Loucy (cell line): Measurements from ENCODE around the gene BANK1.

Experiments
- H2AFZ ChIP-seq: fragments of 200-600 bp; sonication (generic); 2 replicates; pipeline ENCODE4 v1.6.0; 2016; ENCODE audit warnings: antibody characterized with exemption, mild to moderate bottlenecking, low read length, moderate library complexity
- H3F3A ChIP-seq: fragments of 200-600 bp; 2 replicates; pipeline ENCODE4 v1.6.0; 2016; ENCODE audit warnings: antibody characterized with exemption, low read depth, mild to moderate bottlenecking
- H3K27me3 ChIP-seq: fragments of 200-600 bp; sonication (generic); 2 replicates; pipeline ENCODE4 v1.6.1; 2014; ENCODE audit warnings: low read length, mild to moderate bottlenecking; ENCODE audit not compliant: insufficient read depth, poor library complexity, severe bottlenecking
- H3K36me3 ChIP-seq: fragments of 200-600 bp; sonication (generic); 2 replicates; pipeline ENCODE4 v1.6.1; 2016; ENCODE audit warnings: low read length; ENCODE audit not compliant: insufficient read depth
- H3K4me1 ChIP-seq: fragments of 200-600 bp; sonication (generic); 2 replicates; pipeline ENCODE4 v1.5.1; 2014; ENCODE audit warnings: low read length, mild to moderate bottlenecking; ENCODE audit not compliant: insufficient read depth, poor library complexity, severe bottlenecking
- H3K4me2 ChIP-seq: fragments of 200-600 bp; sonication (generic); 2 replicates; pipeline ENCODE4 v1.6.0; 2014; ENCODE audit warnings: antibody characterized with exemption, low read length, low read depth, mild to moderate bottlenecking; ENCODE audit not compliant: poor library complexity, severe bottlenecking
- H3K4me3 ChIP-seq: fragments of 200-600 bp; sonication (generic); 2 replicates; pipeline ENCODE4 v1.5.1; 2014; ENCODE audit warnings: low read length, mild to moderate bottlenecking, mixed read lengths; ENCODE audit not compliant: poor library complexity, severe bottlenecking
- H3K79me2 ChIP-seq: fragments of 200-600 bp; sonication (generic); 2 replicates; pipeline ENCODE4 v1.6.1; 2014; ENCODE audit warnings: low read length; ENCODE audit not compliant: insufficient read depth
- H3K9ac ChIP-seq: fragments of 200-600 bp; sonication (generic); 2 replicates; pipeline ENCODE4 v1.6.0; 2014; ENCODE audit warnings: mild to moderate bottlenecking, low read depth, low read length, moderate library complexity; ENCODE audit not compliant: poor library complexity, severe bottlenecking
- H3K9me2 ChIP-seq: fragments of 200-600 bp; sonication (generic); replicated peaks from 2 replicates; pipeline ENCODE4 v1.6.1; 2016; ENCODE audit warnings: low read depth, low read length, mixed read lengths
- H3K9me3 ChIP-seq: fragments of 200-600 bp; sonication (generic); 2 replicates; pipeline ENCODE4 v1.6.1; 2014; ENCODE audit warnings: mild to moderate bottlenecking, antibody characterized with exemption, low read length, low read depth; ENCODE audit not compliant: insufficient read depth
- H4K20me1 ChIP-seq: fragments of 200-600 bp; sonication (generic); 2 replicates; pipeline ENCODE4 v1.6.0; 2014; ENCODE audit warnings: antibody characterized with exemption, low read length, mild to moderate bottlenecking; ENCODE audit not compliant: insufficient read depth, poor library complexity, severe bottlenecking
- CTCF ChIP-seq: fragments of 200-600 bp; sonication (generic); conservative IDR thresholded peaks from 2 replicates; pipeline ENCODE4 v1.5.1; 2014; ENCODE audit warnings: mild to moderate bottlenecking, antibody characterized with exemption, low read length
- EZH2phosphoT487 ChIP-seq: fragments of 200-600 bp; IDR thresholded peaks from 2 replicates; pipeline ENCODE4 v1.6.1; 2018; ENCODE audit warnings: antibody characterized with exemption, mild to moderate bottlenecking, moderate library complexity, borderline replicate concordance

Gene BANK1

GRCh38 chr4:101823864-101824263 is 33.3 kb downstream of the BANK1 start:
- Histone ChIP-seq H3K4me3 (no peak overlapping the region), H3K4me1 (peaks cover 4% of the 10 kb centered on the region), H3K9ac (no peak overlapping the region), H3K27me3 (no peaks in the 10 kb centered on the region), H3K36me3 (no peaks in the 10 kb centered on the region), H3K4me2 (no peak overlapping the region), H4K20me1 (no peaks in the 10 kb centered on the region), H3K9me2 (no peaks in the 10 kb centered on the region), H3K79me2 (no peaks in the 10 kb centered on the region), H3K9me3 (no peaks in the 10 kb centered on the region), H3F3A (no peaks in the 10 kb centered on the region), H2AFZ (no peak overlapping the region)
- TF ChIP-seq EZH2phosphoT487 (no peak), CTCF (no peak)

GRCh38 chr4:101824500-101824899 is 34.0 kb downstream of the BANK1 start:
- no peak overlapping the region for H2AFZ ChIP-seq
- H3F3A ChIP-seq = no peaks in the 10 kb centered on the region
- no peaks in the 10 kb centered on the region for H3K79me2 ChIP-seq
- H3K4me1 ChIP-seq = no peaks in the 10 kb centered on the region
- H3K9ac ChIP-seq = no peak overlapping the region
- H3K9me3 ChIP-seq = no peaks in the 10 kb centered on the region
- no peaks in the 10 kb centered on the region for H4K20me1 ChIP-seq
- no peaks in the 10 kb centered on the region for H3K27me3 ChIP-seq
- H3K4me2 ChIP-seq = no peak overlapping the region
- TF ChIP-seq CTCF = no peak
- no peak for TF ChIP-seq EZH2phosphoT487
- no peaks in the 10 kb centered on the region for H3K36me3 ChIP-seq
- H3K4me3 ChIP-seq = no peak overlapping the region
- no peaks in the 10 kb centered on the region for H3K9me2 ChIP-seq

- Histone ChIP-seq H3K9me2 (no peaks in the 10 kb centered on the region), H3K79me2 (no peaks in the 10 kb centered on the region)
Measured at GRCh38 chr4:101825953-101826352, 35.4 kb downstream of the BANK1 start.

More at GRCh38 chr4:101825953-101826352, 35.4 kb downstream of the BANK1 start:
- TF ChIP-seq CTCF (no peak), EZH2phosphoT487 (no peak)
- Histone ChIP-seq H3K4me2 (no peak overlapping the region), H3K9me3 (no peaks in the 10 kb centered on the region), H3F3A (no peaks in the 10 kb centered on the region), H2AFZ (no peak overlapping the region), H3K4me3 (no peak overlapping the region), H3K36me3 (no peaks in the 10 kb centered on the region), H4K20me1 (no peaks in the 10 kb centered on the region), H3K9ac (no peak overlapping the region), H3K4me1 (no peaks in the 10 kb centered on the region), H3K27me3 (no peaks in the 10 kb centered on the region)
